GM12891 (cell line): ENCODE measurements around the gene ABCC4.

Source experiments
- POLR2A ChIP-seq: IDR thresholded peaks from 2 replicates; pipeline ENCODE4 v1.6.1; 2011; ENCODE audit warnings: low read depth, low read length, control low read depth
- POLR2AphosphoS5 ChIP-seq: IDR thresholded peaks from 2 replicates; pipeline ENCODE4 v1.6.1; 2011; ENCODE audit warnings: low read depth, low read length, control low read depth
- SPI1 ChIP-seq: IDR thresholded peaks from 2 replicates; pipeline ENCODE4 v1.6.1; 2011; ENCODE audit warnings: low read depth, low read length, control low read depth

DNA sequence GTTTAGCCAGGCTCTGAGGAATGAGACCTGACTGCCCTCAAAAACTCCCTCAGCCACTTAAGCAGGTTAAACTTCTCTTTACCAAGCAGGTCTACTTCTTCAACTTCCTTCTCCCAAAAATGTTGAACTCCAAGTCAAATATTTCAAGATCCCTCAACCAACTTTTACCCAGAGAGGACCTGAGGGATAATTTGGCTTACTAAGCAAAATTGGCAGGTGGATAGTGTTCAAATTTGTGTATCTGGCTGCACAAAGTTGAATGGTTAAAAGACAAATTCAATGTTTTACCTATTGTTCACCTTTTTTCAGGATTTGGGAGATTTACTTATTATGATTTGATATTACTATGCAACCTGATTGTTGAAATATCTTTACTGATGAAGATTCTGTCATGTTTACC lies 296.0 kb downstream of the ABCC4 start:
- TF ChIP-seq POLR2AphosphoS5, result no peak
- TF ChIP-seq POLR2A, result no peak
- no peak for TF ChIP-seq SPI1
